ENCODE results near the gene RRAS.

RRAS gene

DNA sequence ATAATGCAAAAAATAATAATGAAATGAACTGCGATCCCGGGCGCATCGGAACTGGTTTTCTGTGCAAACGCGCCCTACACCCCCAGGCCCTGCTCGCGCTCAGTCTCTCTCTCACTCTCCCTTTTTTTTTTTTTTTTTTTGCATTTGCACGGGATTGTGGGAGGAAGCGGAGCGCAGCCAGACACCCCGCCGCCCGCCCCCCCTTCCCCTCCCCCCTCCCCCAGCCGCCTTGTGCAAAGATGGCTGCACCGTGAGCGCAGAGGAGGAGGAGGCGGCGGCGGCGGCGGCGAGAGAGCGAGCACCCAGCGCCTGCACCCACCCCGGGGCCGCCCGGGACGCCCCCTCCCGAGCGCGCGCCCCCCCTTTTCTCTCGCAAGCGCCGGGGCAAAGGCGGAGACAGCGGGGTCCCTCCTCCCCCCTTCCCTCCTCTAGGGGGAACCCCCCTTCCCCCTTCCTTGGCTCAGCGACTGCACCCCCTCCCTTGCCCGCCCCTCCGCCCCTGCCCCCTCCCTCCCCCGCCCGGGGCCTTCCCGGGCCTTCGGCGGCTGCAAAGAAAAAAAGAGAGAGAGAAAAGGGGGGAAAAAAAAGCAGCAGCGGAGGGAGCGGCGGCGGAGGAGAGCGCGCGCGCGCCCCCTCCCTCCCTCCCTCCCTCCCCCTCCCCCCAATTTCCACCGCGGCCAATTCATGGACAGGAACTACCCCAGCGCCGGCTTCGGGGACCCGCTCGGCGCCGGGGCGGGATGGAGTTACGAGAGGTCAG is 48.8 kb downstream of the RRAS start, which contains the start of gene PRR12:
Gene PRR12, plus strand, starts transcription at position 212 of the 760 bp plus-strand sequence. Its CDS starts 473 bp downstream, at position 685.
- Mint-ChIP-seq H3K36me3 (peaks cover 19% of the 10 kb centered on the region), H3K4me3 (peak within 1 kb of the TSS; percentile 73), H3K4me1 (peaks cover 36% of the 10 kb centered on the region), H3K27ac (peak within 1 kb of the TSS; percentile 89), H3K9me3 (no peaks in the 10 kb centered on the region), H3K27me3 (no peaks in the 10 kb centered on the region)
- peak; percentile 52 for ATAC-seq

DNA sequence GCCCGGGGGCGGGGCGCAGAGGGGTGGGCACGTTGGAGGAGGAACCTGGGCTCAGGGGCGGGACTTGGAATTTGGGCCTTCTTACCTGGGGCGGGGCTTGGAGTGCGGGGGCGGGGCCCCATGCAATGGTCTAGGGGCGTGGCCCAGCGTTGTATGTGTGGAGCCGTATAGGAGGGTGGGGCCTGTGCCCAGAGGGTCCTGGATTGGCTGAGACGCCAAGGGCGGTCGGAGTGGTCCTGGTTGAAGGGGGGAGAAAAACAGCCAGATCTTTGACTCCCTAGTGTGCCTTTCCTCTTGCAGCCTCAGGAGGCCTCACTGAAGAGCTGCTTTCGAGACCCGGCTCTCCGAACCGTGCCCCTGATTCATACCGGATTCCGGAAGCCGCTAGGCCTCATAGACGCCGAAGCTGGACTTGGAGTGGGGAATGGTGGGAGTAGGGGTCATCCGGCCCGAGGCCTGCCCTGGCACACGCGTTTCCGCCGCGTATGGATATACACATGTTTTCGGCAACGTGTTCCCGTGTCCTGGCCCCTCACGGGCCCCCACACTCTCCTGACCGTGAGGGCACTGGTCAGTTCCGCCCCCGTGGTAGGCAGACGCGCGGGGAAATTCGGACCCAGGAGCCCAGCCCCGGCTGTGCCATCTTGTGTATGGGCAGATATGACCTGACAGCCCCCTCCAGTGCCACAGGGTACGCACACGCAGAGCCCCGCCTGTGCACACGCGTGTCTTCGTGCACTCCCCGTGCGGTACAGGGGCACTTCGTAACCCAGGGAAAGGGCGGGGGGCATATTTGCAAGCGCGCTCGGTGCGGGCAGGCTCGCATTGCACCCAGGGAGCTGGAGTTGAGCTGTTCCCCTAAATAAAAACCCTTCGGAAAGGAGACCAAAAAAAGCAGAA is 49.6 kb downstream of the RRAS start:
- Mint-ChIP-seq H3K9me3 (no peaks in the 10 kb centered on the region), H3K27ac (peak overlapping the region; percentile 89), H3K4me1 (peaks cover 36% of the 10 kb centered on the region)

DNA sequence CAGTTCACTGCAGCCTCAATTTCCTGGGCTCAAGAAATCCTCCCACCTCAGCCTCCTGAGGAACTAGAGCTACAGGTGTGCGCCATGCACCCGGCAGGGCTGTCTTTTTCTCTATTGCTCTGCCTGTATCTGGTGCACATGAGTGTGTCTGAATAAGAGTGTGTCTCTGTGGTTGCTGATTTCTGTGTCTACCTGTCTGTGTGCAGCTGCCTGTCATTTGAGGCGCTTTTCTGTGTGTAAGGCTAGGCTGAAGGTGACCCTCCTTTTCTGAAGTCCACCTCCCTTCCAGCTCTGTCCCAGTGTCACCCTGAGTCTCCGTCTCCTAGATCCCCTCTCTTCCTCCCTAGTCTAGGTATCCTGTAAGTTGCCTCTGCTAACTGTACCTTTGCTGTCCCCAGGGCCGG is 50.4 kb downstream of the RRAS start:
- H3K36me3 Mint-ChIP-seq: peaks cover 11% of the 10 kb centered on the region
- H3K9me3 Mint-ChIP-seq: no peaks in the 10 kb centered on the region
- H3K27ac Mint-ChIP-seq: peak overlapping the region; percentile 89
- no peak overlapping the region for H3K4me3 Mint-ChIP-seq
- peaks cover 32% of the 10 kb centered on the region for H3K4me1 Mint-ChIP-seq
- no peak for ATAC-seq
- no peaks in the 10 kb centered on the region for H3K27me3 Mint-ChIP-seq

More for the DNA sequence above, 49.6 kb downstream of the RRAS start:
- Mint-ChIP-seq H3K4me3 (peak overlapping the region; percentile 73), H3K27me3 (no peaks in the 10 kb centered on the region), H3K36me3 (peaks cover 16% of the 10 kb centered on the region)
- ATAC-seq: peak; percentile 91

DNA sequence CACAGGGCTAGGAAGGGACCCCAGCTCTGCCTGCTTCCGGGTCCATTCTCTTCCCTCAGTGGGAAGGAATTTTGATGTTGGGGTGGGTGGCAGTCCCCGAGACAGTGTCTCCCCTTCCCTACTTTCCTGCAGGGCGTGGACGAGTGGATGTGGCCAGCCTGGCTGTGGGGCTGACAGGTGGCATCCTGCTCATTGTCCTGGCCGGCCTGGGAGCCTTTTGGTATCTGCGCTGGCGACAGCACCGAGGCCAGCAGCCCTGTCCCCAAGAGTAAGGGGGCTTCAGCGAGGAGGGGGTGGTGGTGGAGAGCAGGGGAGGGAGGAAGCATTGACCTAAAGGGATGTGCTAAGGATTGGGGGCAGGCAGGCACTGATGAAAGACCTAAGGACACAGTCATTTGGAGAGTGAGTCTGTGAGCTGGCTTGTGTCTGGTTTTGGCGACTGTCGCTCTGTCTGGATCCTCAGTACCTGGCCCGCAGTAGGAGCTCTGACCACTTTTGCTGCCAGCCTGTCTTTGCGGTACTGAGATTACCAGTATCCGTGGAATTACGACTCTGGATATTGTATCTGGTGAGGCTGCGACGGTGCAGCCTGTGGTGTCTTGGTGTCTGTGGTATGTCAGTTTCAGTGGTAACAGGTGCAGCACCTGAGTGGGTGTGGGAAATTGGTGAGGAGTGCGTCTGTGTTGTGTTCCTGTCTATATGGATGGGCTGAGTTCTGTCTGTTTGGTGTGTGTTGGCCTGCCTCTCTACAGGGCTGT is 51.4 kb downstream of the RRAS start:
- no peak for ATAC-seq
- no peaks in the 10 kb centered on the region for H3K9me3 Mint-ChIP-seq
- H3K4me1 Mint-ChIP-seq: peaks cover 22% of the 10 kb centered on the region
- peak overlapping the region; percentile 20 for H3K27ac Mint-ChIP-seq
- no peaks in the 10 kb centered on the region for H3K27me3 Mint-ChIP-seq
- H3K4me3 Mint-ChIP-seq: no peak overlapping the region
- H3K36me3 Mint-ChIP-seq: peaks cover 2% of the 10 kb centered on the region

DNA sequence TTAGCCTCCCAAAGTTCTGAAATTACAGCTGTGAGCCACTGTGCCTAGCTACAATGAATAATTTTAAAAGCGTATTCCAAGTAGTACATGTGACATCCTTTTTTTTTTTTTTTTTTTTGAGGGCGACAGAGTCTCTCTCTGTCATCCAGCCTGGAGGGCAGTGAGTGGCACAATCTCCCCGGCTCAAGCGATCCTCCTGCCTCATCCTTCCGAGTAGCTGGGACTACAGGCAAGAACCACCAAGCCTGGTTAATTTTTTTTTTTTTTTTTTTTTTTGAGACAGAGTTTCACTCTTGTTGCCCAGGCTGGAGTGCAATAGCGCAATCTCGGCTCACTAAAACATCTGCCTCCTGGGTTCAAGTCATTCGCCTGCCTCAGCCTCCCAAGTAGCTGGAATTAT is 52.7 kb downstream of the RRAS start:
- H3K4me1 Mint-ChIP-seq: peaks cover 9% of the 10 kb centered on the region
- no peaks in the 10 kb centered on the region for H3K27me3 Mint-ChIP-seq
- no peak overlapping the region for H3K27ac Mint-ChIP-seq
- ATAC-seq: no peak
- H3K9me3 Mint-ChIP-seq: no peaks in the 10 kb centered on the region
- H3K36me3 Mint-ChIP-seq: no peaks in the 10 kb centered on the region
- no peak overlapping the region for H3K4me3 Mint-ChIP-seq
